ENCODE data around the gene TIGD3.

DNA sequence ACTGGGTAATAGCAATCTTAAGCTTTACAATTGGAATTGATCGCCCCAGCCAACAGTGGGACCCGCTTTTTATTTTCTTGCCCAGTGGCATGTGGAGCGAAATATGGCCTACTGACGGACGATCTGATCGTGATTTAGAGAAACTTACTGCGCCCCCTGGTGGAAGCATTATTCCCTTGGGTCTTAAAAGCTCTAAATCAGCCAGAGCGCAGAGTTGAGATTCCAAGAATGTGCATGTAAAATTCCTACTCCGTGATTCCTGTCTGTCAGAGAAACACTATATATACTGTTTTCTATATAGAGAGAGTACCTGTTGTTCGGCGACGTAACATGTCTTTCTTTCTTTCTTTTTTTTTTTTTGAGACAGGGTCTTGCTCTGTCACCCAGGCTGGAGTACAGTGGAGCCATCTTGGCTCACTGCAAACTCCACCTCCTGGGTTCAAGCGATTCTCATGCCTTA, 24.6 kb upstream of the TIGD3 start:
- TF ChIP-seq POLR2A (IDR thresholded peaks at IDR 0.05) (no peak), EP300 (IDR thresholded peaks at IDR 0.05) (no peak)
- TF ChIP-seq, protein P1, sequence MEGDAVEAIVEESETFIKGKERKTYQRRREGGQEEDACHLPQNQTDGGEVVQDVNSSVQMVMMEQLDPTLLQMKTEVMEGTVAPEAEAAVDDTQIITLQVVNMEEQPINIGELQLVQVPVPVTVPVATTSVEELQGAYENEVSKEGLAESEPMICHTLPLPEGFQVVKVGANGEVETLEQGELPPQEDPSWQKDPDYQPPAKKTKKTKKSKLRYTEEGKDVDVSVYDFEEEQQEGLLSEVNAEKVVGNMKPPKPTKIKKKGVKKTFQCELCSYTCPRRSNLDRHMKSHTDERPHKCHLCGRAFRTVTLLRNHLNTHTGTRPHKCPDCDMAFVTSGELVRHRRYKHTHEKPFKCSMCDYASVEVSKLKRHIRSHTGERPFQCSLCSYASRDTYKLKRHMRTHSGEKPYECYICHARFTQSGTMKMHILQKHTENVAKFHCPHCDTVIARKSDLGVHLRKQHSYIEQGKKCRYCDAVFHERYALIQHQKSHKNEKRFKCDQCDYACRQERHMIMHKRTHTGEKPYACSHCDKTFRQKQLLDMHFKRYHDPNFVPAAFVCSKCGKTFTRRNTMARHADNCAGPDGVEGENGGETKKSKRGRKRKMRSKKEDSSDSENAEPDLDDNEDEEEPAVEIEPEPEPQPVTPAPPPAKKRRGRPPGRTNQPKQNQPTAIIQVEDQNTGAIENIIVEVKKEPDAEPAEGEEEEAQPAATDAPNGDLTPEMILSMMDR (IDR thresholded peaks at IDR 0.05) = peak; percentile 66 to 81 (median 80)
